DMS53 (cell line): ENCODE results near the gene NTN1.
"Not testable (repeated sequence)": the region's sequence is repeated elsewhere in the genome, so short reads cannot be mapped to it uniquely, and the experiment has no call there.

ENCODE experiments used
- DNase-seq: peaks from one replicate; lab custom pipeline; 2025; lab: John Stamatoyannopoulos, UW

The NTN1 gene

GRCh38 chr17:9253308-9253707, 232.0 kb downstream of the NTN1 start:
- DNase-seq: no peak

GRCh38 chr17:9254841-9255240, 233.5 kb downstream of the NTN1 start:
- no peak for DNase-seq

GRCh38 chr17:9255833-9256232, 234.5 kb downstream of the NTN1 start:
- DNase-seq: no peak

GRCh38 chr17:9256361-9256750, 235.0 kb downstream of the NTN1 start:
- no peak for DNase-seq

GRCh38 chr17:9256751-9257629, 235.7 kb downstream of the NTN1 start:
- DNase-seq: peak; percentile 59

GRCh38 chr17:9257630-9257965, 236.3 kb downstream of the NTN1 start:
- not testable (repeated sequence) for DNase-seq

GRCh38 chr17:9258115-9259015, 237.1 kb downstream of the NTN1 start:
- no peak for DNase-seq

GRCh38 chr17:9259419-9259818, 238.1 kb downstream of the NTN1 start:
- DNase-seq: no peak

GRCh38 chr17:9261081-9262012, 240.0 kb downstream of the NTN1 start:
- DNase-seq: no peak

- DNase-seq: no peak
Measured at GRCh38 chr17:9266031-9266680, 244.8 kb downstream of the NTN1 start.

GRCh38 chr17:9266697-9267117, 245.4 kb downstream of the NTN1 start:
- DNase-seq: no peak

- DNase-seq: no peak
Measured at GRCh38 chr17:9268546-9268945, 247.2 kb downstream of the NTN1 start.

- no peak for DNase-seq
Measured at GRCh38 chr17:9269350-9270035, 248.2 kb downstream of the NTN1 start.

- no peak for DNase-seq
Measured at GRCh38 chr17:9270921-9271320, 249.6 kb downstream of the NTN1 start.

- DNase-seq: no peak
Measured at GRCh38 chr17:9271989-9272388, 250.7 kb downstream of the NTN1 start.

GRCh38 chr17:9272501-9273200, 251.3 kb downstream of the NTN1 start:
- DNase-seq: no peak

GRCh38 chr17:9273428-9274391, 252.4 kb downstream of the NTN1 start:
- DNase-seq: no peak

- no peak for DNase-seq
Measured at GRCh38 chr17:9274973-9275372, 253.7 kb downstream of the NTN1 start.

- no peak for DNase-seq
Measured at GRCh38 chr17:9279893-9280292, 258.6 kb downstream of the NTN1 start.
